HG02943 (cell line): Measurements from ENCODE around the gene IGFLR1.
"Not testable (repeated sequence)": the region's sequence is repeated elsewhere in the genome, so short reads cannot be mapped to it uniquely, and the experiment has no call there.

ENCODE experiments used
- ATAC-seq: cut with Tn5 transposase; IDR thresholded peaks from one replicate; pipeline ENCODE4 v1.9.1; 2021; ENCODE audit warnings: mild to moderate bottlenecking, low read depth, moderate library complexity; ENCODE audit not compliant: unreplicated experiment

IGFLR1 gene

DNA sequence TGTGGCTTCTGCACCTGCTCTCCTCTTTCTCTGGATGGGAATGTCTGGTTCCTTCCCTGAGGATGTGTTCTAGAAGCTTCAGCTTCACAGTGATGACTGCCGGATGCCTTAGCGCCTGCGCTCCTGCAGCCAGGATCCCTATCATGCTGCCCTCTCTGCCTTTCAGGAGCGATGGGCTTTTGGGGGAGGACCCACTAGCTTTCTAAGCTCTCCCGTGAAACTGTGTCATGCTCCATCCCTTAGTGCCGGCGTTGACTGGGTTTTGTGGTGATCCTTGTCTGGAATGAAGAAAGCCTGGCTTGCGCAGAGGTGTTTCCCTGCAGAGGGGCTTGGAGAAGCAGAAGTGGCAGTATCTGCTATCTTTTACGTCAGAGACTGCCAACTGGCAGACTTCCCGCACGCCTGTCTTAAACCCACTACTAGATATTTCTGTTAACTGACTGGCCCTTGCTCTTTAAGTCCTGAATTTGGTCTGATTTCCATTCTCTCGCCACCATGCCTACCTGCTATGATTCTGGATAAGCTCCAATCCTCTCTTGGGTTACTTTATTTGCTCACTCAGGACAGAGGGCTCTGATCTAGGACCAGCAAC lies 28.3 kb downstream of the IGFLR1 start:
- no peak for ATAC-seq

DNA sequence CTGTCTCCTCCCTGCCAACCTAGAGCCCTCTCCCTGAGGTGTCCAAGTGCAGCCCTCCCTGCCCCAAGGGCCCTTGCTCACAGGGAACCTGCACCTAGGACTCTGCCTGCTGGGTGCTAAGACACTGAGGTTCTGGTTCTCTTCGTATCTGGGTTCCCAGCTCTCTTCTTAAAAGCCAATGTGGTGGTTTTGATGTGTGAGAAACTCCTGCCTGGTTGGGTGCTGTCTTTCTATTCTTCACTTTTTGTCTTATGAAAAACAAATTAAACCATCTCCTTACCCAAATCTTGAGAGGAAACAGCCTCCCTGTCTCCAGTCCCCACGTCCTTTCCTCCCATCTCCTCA lies 28.8 kb downstream of the IGFLR1 start:
- no peak for ATAC-seq

DNA sequence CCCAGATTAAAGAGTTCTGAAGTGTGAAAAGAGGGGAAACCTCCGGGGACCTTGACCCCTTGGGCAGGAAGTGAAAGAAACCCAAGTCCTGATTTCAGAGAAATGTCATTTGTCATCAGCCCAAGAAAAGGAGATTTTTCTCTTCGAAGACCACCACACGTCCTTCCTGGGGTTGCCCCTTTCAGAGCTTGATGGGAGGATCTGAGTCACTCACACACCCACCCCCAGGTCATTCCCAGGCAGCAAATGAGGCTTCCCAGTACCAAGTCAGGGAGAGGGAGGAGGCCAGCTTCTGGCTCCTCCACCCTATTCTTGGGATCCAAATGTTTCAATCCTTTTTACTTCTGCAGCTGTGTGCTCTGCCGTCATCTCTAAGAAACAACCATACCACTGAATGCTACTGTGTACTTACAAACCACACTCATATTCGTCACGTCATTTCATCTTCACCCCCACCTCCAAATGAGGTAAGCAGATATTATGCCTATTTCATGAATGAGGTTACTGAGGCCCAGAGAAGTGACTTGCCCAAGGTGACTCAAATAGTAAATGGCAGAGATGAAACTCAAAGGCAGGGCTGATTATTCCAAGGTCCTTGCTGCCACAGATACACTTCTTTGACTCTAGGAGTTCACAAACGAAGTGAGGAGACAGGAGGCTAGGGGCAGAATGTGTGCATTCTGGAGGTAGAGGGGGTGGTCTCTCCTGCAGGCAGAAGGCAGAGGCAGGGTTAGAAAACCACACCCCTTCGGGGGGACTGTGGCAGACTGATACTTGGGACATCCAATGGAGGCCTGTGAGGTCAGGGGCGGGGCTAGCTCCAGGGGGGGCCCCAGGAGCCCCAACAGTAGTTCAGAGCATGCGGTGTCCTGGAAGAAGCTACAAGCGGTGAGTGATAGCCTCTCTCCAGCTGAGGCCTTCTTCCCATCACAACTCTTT lies 29.4 kb downstream of the IGFLR1 start:
- no peak for ATAC-seq

GRCh38 chr19:35710784-35711723 lies 31.2 kb downstream of the IGFLR1 start:
- no peak for ATAC-seq

DNA sequence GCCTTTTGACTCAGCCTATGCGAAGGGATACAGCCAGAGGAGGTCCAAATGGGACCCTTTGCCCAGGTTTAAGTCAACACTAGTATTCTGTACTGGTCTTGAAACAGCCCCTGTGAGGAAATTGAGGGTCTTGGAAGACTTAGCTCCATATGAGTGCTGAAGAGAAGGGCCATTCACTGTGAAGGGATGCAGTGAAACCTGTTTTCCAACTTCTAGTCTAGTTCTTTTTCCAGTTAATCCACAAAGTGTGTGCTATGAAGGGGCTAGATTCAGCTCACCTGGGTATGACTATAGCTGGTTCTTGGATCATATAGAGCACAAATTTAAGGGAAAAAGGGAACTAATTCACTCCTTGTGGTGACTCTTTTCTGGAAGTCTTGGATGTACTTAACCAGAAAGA lies 33.9 kb downstream of the IGFLR1 start:
- ATAC-seq: no peak

DNA sequence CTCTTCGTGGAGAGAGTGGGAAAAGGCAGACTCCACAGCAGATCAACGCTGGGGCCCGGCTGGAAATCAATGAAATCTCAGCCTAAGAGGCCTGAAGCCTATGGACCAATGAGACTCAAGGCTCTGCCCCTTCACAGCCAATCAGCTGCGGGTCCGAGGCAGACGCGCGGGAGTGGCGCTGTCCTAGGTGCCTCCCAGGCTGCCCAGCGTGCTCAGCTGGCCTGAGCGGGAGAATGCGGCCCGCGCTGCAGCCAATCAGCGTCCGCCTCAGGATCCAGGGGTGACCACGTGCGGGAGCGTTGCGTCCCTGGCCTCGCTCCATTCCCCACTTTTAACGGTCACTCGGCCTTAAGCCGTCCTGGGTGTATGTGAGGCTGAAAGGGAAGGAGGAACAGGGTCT lies 38.0 kb downstream of the IGFLR1 start, which contains the start of gene ZBTB32:
TSS of gene ZBTB32 (plus strand) at position 341 of the 400 bp plus-strand sequence. CDS start 10,069 bp downstream, outside the sequence.
- ATAC-seq: no peak

DNA sequence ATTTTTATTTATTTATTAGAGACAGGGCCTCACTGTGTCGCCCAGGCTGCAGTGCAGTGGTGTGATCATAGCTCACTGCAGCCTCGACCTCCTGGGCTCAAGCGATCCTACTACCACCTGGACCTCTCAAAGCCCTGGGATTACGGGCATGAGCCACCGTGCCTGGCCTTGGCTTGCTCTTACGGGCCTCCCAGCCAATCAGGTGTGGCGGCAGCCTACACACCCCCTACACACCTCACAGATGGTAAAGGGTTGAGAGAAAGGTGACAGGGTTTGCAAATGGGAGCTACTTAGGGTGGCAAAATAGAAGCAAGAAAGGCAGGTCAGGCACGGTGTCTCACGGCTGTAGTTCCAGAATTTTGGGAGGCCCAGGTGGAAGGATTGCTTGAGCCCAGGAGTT lies 38.9 kb downstream of the IGFLR1 start:
- ATAC-seq: no peak

- peak; percentile 91 for ATAC-seq
Observed at GRCh38 chr19:35702223-35703012, 39.8 kb downstream of the IGFLR1 start.

GRCh38 chr19:35696835-35697234 lies 45.4 kb downstream of the IGFLR1 start:
- no peak for ATAC-seq

- no peak for ATAC-seq
Observed at GRCh38 chr19:35695895-35696422, 46.3 kb downstream of the IGFLR1 start.

- ATAC-seq: peak; percentile 70
Observed at GRCh38 chr19:35693835-35694599, 48.2 kb downstream of the IGFLR1 start.

GRCh38 chr19:35693422-35693821 lies 48.8 kb downstream of the IGFLR1 start:
- no peak for ATAC-seq

GRCh38 chr19:35692010-35692409 lies 50.2 kb downstream of the IGFLR1 start:
- no peak for ATAC-seq

GRCh38 chr19:35691106-35691505 lies 51.1 kb downstream of the IGFLR1 start:
- ATAC-seq: not testable (repeated sequence)

DNA sequence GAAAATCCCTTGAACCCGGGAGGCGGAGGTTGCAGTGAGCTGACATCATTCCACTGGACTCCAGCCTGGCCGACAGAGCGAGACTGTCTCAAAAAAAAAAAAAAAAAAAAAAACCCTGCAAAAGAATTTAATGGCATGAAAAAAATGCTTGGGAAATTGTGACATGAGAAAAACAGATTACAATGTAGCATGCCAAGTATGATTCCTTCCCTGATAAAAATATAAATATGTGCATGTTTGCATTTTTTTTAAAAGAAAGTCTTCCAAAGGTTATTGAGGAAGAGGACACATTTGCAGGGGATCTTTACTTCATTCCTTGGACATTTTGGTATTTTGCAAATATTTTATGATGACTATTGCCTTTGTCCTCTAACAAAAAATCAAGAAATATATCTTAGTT lies 52.4 kb downstream of the IGFLR1 start:
- no peak for ATAC-seq
